HL-60 (cell line): ENCODE measurements around the gene TTLL8.

Experiments
- DNase-seq, 2 experiments: peaks; one replicate each; pipeline ENCODE4 v3.0.0-alpha.2; 2010 to 2020; ENCODE audit warnings: low read depth in 1 of 2, low spot score in 1 of 2
- H3K27ac ChIP-seq: fragments of 250-450 bp; sonication (Bioruptor Pico); replicated peaks from 2 replicates; pipeline ENCODE4 v1.5.1; 2020; ENCODE audit warnings: mild to moderate bottlenecking, moderate library complexity
- H3K27me3 ChIP-seq: fragments of 250-450 bp; sonication (Bioruptor Pico); 2 replicates; pipeline ENCODE4 v1.5.1; 2021; ENCODE audit warnings: mild to moderate bottlenecking, moderate library complexity; ENCODE audit not compliant: insufficient read depth, poor library complexity, severe bottlenecking
- H3K4me3 ChIP-seq: replicated peaks from 2 replicates; pipeline ENCODE4 v1.5.1; 2011; ENCODE audit warnings: mild to moderate bottlenecking, control low read depth, low read length; ENCODE audit not compliant: insufficient read depth
- GABPA ChIP-seq: IDR thresholded peaks from 2 replicates; pipeline ENCODE4 v1.6.1; 2012; ENCODE audit warnings: low read depth
- POLR2AphosphoS5 ChIP-seq: IDR thresholded peaks from 2 replicates; pipeline ENCODE4 v1.6.1; 2012; ENCODE audit warnings: low read depth
- SPI1 ChIP-seq: IDR thresholded peaks from 2 replicates; pipeline ENCODE4 v1.6.1; 2012; ENCODE audit warnings: low read depth, mild to moderate bottlenecking, borderline replicate concordance
- TF ChIP-seq, protein P1 (sequence below): IDR thresholded peaks from one replicate; pipeline ENCODE4 v1.5.1; 2011; ENCODE audit warnings: low read length, control low read depth, inconsistent platforms; ENCODE audit not compliant: insufficient read depth
- TF ChIP-seq, protein P2 (sequence below): IDR thresholded peaks from 2 replicates; pipeline ENCODE4 v1.6.1; 2012; ENCODE audit warnings: low read depth; ENCODE audit not compliant: insufficient replicate concordance

Gene TTLL8

DNA sequence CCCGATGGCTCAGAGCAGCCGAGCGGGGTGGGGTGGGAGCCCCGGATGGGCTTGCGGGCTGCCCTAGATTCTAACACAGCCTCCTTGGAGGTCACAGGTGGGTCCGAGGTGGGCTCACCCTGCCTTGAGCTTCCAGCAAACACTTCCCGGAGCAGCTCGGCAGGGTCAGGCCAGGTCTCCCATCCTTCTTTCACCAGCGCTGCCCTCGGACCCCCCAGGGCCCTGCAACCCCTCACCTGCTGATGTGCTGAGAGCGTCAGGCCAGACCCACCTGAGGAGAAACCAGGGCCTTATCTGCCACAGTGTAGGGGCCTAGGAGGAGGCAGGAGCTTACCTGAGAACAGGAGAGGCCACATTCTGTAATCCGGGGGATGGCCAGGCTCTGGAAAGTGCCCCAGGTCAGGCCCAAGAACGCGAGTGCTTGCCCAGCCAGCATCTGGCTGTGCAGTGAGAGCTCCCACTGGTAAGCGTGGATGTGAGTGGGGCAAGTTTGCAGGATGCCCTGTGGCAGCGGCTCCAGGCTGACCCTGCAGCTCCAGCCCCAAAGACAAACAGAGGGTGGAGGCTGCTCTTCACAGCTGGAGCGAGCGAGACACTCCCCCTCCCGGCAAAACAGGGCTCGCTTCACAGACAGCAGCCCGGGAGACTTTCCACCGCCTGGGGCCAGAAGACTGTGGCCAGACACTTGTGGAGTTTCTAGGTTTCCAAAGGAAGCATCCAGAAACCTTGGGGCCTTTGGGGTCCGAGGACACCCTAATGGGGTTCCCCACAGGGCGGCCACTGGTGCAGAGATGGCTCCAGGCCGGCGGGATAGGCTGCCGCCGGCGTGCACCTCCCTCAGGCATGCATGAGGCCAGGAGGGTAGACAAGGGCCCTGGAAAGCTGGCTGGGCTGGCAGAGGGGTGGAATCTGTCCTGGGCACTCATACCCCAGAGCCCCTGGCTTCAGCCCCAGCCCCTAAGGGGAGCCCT lies 45.6 kb downstream of the TTLL8 start, which contains the start of gene IL17REL:
Gene IL17REL, minus strand, starts transcription at position 555 of the 971 bp plus-strand sequence. Its CDS starts 119 bp downstream, at position 436.
- no peak for DNase-seq
- Histone ChIP-seq H3K27ac (no peak within 1 kb of the TSS), H3K27me3 (peaks cover 59% of the 10 kb centered on the region), H3K4me3 (no peak within 1 kb of the TSS)
- TF ChIP-seq, protein P1, sequence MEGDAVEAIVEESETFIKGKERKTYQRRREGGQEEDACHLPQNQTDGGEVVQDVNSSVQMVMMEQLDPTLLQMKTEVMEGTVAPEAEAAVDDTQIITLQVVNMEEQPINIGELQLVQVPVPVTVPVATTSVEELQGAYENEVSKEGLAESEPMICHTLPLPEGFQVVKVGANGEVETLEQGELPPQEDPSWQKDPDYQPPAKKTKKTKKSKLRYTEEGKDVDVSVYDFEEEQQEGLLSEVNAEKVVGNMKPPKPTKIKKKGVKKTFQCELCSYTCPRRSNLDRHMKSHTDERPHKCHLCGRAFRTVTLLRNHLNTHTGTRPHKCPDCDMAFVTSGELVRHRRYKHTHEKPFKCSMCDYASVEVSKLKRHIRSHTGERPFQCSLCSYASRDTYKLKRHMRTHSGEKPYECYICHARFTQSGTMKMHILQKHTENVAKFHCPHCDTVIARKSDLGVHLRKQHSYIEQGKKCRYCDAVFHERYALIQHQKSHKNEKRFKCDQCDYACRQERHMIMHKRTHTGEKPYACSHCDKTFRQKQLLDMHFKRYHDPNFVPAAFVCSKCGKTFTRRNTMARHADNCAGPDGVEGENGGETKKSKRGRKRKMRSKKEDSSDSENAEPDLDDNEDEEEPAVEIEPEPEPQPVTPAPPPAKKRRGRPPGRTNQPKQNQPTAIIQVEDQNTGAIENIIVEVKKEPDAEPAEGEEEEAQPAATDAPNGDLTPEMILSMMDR: no peak
- no peak for TF ChIP-seq POLR2AphosphoS5
- TF ChIP-seq, protein P2, sequence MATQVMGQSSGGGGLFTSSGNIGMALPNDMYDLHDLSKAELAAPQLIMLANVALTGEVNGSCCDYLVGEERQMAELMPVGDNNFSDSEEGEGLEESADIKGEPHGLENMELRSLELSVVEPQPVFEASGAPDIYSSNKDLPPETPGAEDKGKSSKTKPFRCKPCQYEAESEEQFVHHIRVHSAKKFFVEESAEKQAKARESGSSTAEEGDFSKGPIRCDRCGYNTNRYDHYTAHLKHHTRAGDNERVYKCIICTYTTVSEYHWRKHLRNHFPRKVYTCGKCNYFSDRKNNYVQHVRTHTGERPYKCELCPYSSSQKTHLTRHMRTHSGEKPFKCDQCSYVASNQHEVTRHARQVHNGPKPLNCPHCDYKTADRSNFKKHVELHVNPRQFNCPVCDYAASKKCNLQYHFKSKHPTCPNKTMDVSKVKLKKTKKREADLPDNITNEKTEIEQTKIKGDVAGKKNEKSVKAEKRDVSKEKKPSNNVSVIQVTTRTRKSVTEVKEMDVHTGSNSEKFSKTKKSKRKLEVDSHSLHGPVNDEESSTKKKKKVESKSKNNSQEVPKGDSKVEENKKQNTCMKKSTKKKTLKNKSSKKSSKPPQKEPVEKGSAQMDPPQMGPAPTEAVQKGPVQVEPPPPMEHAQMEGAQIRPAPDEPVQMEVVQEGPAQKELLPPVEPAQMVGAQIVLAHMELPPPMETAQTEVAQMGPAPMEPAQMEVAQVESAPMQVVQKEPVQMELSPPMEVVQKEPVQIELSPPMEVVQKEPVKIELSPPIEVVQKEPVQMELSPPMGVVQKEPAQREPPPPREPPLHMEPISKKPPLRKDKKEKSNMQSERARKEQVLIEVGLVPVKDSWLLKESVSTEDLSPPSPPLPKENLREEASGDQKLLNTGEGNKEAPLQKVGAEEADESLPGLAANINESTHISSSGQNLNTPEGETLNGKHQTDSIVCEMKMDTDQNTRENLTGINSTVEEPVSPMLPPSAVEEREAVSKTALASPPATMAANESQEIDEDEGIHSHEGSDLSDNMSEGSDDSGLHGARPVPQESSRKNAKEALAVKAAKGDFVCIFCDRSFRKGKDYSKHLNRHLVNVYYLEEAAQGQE: no peak

DNA sequence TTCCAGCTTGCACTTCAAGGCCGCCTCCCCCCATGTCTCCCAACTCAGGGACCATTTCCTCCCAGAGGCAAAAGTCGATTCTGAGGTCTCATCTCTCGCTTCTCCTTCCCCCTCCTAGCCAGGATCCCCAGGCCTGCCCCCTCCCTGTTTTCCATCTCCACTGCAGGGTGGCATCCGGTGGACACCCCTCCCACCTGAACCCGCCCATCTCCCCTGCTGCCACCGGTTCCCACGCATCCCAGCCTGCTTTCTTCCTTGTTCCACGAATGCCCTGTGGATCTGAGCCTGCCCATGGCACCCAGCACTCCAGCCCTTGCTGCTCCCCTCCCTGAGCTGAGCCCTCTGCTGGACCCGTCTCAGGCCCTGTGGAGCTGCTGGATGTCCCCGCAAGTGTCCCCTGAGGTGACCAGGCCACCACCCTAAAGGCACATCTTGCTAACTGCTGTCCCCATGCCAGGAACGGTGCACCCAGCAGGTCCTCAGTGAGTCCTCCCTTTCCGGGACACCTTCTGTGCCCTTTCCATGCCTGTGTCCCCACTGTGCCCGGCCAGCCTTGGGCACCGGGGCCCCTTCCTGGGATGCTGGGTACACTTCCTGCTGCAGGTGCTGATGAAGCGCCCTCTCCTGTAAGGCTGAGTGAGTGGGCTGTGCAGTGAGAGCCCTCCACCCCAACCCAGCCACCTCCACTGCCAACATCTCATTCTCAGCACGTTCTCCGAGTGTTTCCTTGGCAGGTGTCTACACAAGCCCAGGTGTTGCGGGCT lies 46.5 kb downstream of the TTLL8 start:
- Histone ChIP-seq H3K27me3 (peaks cover 51% of the 10 kb centered on the region), H3K4me3 (no peak overlapping the region), H3K27ac (no peak overlapping the region)
- no peak for DNase-seq
- TF ChIP-seq SPI1 (no peak), GABPA (no peak), POLR2AphosphoS5 (no peak)
- TF ChIP-seq, protein P2: no peak
- TF ChIP-seq, protein P1: no peak

DNA sequence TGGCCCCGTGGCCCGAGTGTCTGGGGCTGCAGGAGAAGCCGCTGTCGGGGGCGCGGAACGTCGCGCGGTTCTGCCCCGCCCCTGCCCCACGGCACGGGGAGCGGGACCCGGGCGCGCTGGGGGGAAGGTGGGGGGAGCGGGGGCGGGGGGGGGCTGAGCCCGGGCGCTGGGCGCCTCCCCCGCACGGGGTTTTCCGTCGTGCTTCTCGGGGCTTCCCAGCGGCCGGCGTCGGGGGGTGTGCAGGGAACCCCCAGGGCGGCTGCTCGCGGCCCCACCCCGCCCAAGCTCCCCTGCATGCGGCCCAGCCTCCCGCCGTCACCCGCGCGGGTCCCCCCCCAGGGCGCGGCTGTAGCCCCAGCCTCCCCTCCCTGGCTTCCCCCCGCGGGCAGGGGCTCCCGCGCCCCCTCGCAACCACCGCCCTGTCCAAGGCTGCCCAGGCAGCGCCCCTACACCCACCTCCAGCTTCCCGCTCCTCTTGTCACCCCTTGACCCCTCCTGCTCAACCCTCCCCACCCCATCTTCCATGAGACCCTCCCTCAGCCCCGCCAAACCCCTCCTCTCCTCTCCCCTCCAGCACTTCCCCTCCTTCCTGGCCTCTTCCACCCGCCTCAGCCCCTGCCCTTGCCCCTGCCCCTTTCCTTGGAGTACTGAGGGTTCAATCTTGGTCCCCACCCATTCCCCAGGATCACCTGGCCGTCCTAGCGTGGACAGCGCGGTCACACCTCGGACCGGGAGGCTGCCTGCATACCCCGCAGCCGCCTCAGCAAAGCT lies 47.2 kb downstream of the TTLL8 start:
- DNase-seq: no peak
- Histone ChIP-seq H3K27ac (no peak overlapping the region), H3K27me3 (peaks cover 46% of the 10 kb centered on the region), H3K4me3 (no peak overlapping the region)
- no peak for TF ChIP-seq POLR2AphosphoS5
- TF ChIP-seq, protein P2: no peak
- no peak for TF ChIP-seq SPI1
- no peak for TF ChIP-seq GABPA
- TF ChIP-seq, protein P1: no peak
